Islet precursor cell (in vitro differentiated cells): ENCODE data around the gene RABGAP1L.
"Not testable (repeated sequence)": the region's sequence is repeated elsewhere in the genome, so short reads cannot be mapped to it uniquely, and the experiment has no call there.

ENCODE experiments used
- DNase-seq: peaks from one replicate; pipeline ENCODE4 v3.0.0-alpha.2; 2018

The RABGAP1L gene

GRCh38 chr1:174309490-174309889 lies 150.2 kb downstream of the RABGAP1L start:
- no peak for DNase-seq

GRCh38 chr1:174314433-174314832 lies 155.1 kb downstream of the RABGAP1L start:
- no peak for DNase-seq

GRCh38 chr1:174315239-174315638 lies 155.9 kb downstream of the RABGAP1L start:
- no peak for DNase-seq

GRCh38 chr1:174320897-174321296 lies 161.6 kb downstream of the RABGAP1L start:
- DNase-seq: not testable (repeated sequence)

GRCh38 chr1:174322202-174322862 lies 163.0 kb downstream of the RABGAP1L start:
- DNase-seq: no peak

- no peak for DNase-seq
Measured at GRCh38 chr1:174324493-174324892, 165.2 kb downstream of the RABGAP1L start.

GRCh38 chr1:174324939-174325338 lies 165.6 kb downstream of the RABGAP1L start:
- DNase-seq: no peak

- DNase-seq: no peak
Measured at GRCh38 chr1:174326278-174326677, 167.0 kb downstream of the RABGAP1L start.

GRCh38 chr1:174333437-174333836 lies 174.1 kb downstream of the RABGAP1L start:
- no peak for DNase-seq

GRCh38 chr1:174337000-174337681 lies 177.8 kb downstream of the RABGAP1L start:
- DNase-seq: no peak

GRCh38 chr1:174340404-174340803 lies 181.1 kb downstream of the RABGAP1L start:
- DNase-seq: not testable (repeated sequence)

GRCh38 chr1:174344162-174344561 lies 184.8 kb downstream of the RABGAP1L start:
- DNase-seq: no peak

GRCh38 chr1:174352117-174352516 lies 192.8 kb downstream of the RABGAP1L start:
- DNase-seq: no peak

GRCh38 chr1:174352883-174353608 lies 193.7 kb downstream of the RABGAP1L start:
- DNase-seq: no peak

GRCh38 chr1:174358344-174358743 lies 199.0 kb downstream of the RABGAP1L start:
- DNase-seq: no peak

GRCh38 chr1:174358786-174359453 lies 199.6 kb downstream of the RABGAP1L start:
- no peak for DNase-seq

- DNase-seq: no peak
Measured at GRCh38 chr1:174359454-174359805, 200.1 kb downstream of the RABGAP1L start.

- DNase-seq: no peak
Measured at GRCh38 chr1:174364996-174365736, 205.8 kb downstream of the RABGAP1L start.

- DNase-seq: no peak
Measured at GRCh38 chr1:174366946-174367345, 207.6 kb downstream of the RABGAP1L start.

- DNase-seq: no peak
Measured at GRCh38 chr1:174367892-174368291, 208.6 kb downstream of the RABGAP1L start.

- no peak for DNase-seq
Measured at GRCh38 chr1:174376030-174376429, 216.7 kb downstream of the RABGAP1L start.

- DNase-seq: no peak
Measured at GRCh38 chr1:174391716-174392115, 232.4 kb downstream of the RABGAP1L start.

GRCh38 chr1:174393885-174394284 lies 234.6 kb downstream of the RABGAP1L start:
- no peak for DNase-seq
